Measurements from ENCODE around the gene LRP11.
"Not testable (repeated sequence)": the region's sequence is repeated elsewhere in the genome, so short reads cannot be mapped to it uniquely, and the experiment has no call there.

The LRP11 gene

GRCh38 chr6:149897015-149897697 is 33.0 kb upstream of the LRP11 start:
- in situ Hi-C loops (cut with MboI; ENCODE audit: low pct_unique_long_range_greater_than_20kb, low sequenced_read_pairs, unreplicated experiment): no loop called here
- no peak for TF ChIP-seq CTCF (IDR thresholded peaks at IDR 0.05; ENCODE audit: extremely low read depth, insufficient read depth, missing control alignments)
- no peak for DNase-seq (ENCODE audit: low spot score)

DNA sequence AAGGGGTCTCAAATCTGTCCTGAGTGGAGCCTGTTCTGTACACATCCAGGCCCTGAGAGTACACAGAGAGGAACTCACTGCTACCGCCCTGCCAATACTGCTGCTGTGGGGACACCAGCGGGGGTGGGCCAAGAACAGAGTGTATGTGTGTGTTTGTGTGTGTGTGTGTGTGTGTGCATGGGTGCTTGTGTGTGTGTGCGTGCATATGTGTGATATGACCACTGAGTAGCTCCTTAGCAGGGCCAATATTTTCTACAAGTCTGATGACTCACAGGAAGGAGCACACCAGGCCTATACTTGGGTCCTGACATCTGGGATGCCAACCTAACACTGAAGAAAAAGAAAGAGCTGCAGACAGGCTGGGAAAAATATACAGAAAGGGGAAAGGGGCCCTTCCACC is 32.3 kb upstream of the LRP11 start:
- no peak for DNase-seq (ENCODE audit: low spot score)
- no peak for TF ChIP-seq CTCF (IDR thresholded peaks at IDR 0.05; ENCODE audit: extremely low read depth, insufficient read depth, missing control alignments)
- in situ Hi-C loops (cut with MboI; ENCODE audit: low pct_unique_long_range_greater_than_20kb, low sequenced_read_pairs, unreplicated experiment): no loop called here

GRCh38 chr6:149895833-149896271 is 31.7 kb upstream of the LRP11 start:
- no peak for DNase-seq (ENCODE audit: low spot score)
- no peak for TF ChIP-seq CTCF (IDR thresholded peaks at IDR 0.05; ENCODE audit: extremely low read depth, insufficient read depth, missing control alignments)
- in situ Hi-C loops (cut with MboI; ENCODE audit: low pct_unique_long_range_greater_than_20kb, low sequenced_read_pairs, unreplicated experiment): no loop called here

DNA sequence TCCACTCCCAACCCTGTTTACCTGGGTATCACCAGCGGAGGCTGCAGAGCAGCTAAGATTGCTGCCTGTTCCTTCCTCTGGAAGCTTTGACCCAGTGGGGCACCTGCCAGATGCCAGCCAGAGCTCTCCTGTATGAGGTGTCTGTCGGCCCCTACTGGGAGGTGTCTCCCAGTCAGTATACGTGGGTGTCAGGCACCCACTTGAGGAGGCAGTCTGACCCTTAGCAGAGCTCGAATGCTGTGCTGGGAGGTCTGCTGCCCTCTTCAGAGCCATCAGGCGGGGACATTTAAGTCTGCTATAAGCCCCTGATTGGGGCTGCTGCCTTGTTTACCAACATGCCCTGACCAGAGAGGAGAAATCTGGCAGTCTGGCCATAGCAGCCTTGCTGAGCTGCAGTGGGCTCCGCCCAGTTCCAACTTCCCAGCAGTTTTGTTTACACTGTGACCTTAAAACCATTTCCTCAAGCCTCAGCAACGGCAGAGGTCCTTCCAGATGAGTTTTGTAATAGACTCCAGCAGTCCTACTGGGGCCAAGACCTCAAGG is 31.0 kb upstream of the LRP11 start:
- DNase-seq (ENCODE audit: low spot score): no peak
- in situ Hi-C loops (cut with MboI; ENCODE audit: low pct_unique_long_range_greater_than_20kb, low sequenced_read_pairs, unreplicated experiment): no loop called here
- no peak for TF ChIP-seq CTCF (IDR thresholded peaks at IDR 0.05; ENCODE audit: extremely low read depth, insufficient read depth, missing control alignments)

- DNase-seq (ENCODE audit: low spot score); in situ Hi-C loops (cut with MboI; ENCODE audit: low pct_unique_long_range_greater_than_20kb, low sequenced_read_pairs, unreplicated experiment): not testable (repeated sequence)
Observed at GRCh38 chr6:149891864-149892263, 27.7 kb upstream of the LRP11 start.

DNA sequence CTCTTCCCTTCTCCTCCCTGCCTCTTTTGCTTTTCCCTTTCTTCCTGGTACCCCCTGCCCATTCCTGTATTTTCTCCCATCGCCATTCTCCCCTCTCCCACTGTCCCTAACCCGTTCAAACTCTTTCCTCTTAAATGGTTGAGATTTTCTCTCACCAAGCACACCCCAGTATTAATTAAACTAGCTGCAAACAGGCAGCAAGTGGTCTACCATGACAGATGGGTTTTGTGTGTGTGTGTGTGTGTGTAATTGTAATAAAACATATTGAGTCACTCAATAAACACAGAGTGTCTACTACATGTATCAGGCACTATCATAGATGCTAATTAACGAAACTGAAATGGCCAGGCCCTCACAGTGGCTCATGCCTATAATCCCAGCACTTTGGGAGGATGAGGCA is 27.1 kb upstream of the LRP11 start:
- TF ChIP-seq CTCF (IDR thresholded peaks at IDR 0.05; ENCODE audit: extremely low read depth, insufficient read depth, missing control alignments): no peak
- no peak for DNase-seq (ENCODE audit: low spot score)
- in situ Hi-C loops (cut with MboI; ENCODE audit: low pct_unique_long_range_greater_than_20kb, low sequenced_read_pairs, unreplicated experiment): no loop called here

DNA sequence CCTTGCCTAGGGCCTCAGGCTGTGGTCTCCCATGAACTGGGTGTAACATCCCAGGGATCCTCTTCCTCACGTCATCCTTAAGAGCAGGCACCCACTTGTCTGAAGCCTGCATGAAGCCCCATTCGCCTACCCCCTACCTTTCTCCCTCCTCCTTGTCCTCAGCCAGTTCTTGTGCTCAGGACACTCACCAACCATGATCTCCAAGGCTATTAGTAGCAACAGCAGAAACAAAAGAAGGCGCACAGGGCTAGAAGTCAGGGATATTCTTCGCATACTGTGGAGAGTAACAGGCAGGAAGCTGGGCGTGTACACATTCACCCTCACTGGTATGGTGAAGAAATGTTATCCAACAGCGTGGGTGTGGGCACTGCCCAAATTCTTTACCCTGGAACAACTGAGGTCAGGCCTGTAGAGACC is 26.5 kb upstream of the LRP11 start:
- TF ChIP-seq CTCF (IDR thresholded peaks at IDR 0.05; ENCODE audit: extremely low read depth, insufficient read depth, missing control alignments): no peak
- in situ Hi-C loops (cut with MboI; ENCODE audit: low pct_unique_long_range_greater_than_20kb, low sequenced_read_pairs, unreplicated experiment): no loop called here
- DNase-seq (ENCODE audit: low spot score): no peak

Data from GM13977 (cell line).